ENCODE data around the gene GPN3. TPM values are rescaled to one million over a fixed set of nuclear protein-coding genes. Genes with fewer than 3 reads are reported as not detected.

Gene GPN3
- total and polyA plus RNA-seq, 2 of the 13 experiments (the other 11 are each of a cell fraction or from before 2014, with no cell fraction given), result 28.7 to 29.5 TPM

DNA sequence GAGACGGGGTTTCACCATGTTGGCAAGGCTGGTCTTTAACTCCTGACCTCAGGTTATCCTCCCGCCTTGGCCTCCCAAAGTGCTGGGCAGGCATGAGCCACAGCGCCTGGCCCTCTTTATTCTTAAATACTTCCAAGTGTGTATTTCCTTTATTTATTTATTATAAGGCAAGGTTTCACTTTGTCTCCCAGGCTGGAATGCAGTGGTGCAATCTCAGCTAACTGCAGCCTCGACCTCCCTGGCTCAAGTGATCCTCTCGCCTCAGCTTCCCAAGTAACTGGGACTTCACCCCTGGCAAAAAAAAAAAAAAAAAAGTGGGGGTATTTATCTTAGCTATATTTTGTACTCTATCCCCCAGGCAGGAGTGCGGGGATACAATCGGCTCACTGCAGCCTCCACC is 7.4 kb upstream of the GPN3 start (continued):
- TF ChIP-seq KDM3A (CRISPR knock-in tag; IDR thresholded peaks at IDR 0.05; ENCODE audit: low read depth), result no peak
- no peak for TF ChIP-seq POGZ (CRISPR knock-in tag; IDR thresholded peaks at IDR 0.05)
- no peak for TF ChIP-seq ZNF24 (IDR thresholded peaks at IDR 0.05)
- TF ChIP-seq ZNF263 (CRISPR knock-in tag; IDR thresholded peaks at IDR 0.05), result no peak
- no peak for TF ChIP-seq ZNF674 (CRISPR knock-in tag; IDR thresholded peaks at IDR 0.05; ENCODE audit: low read depth)
- no peak for TF ChIP-seq SMAD1 (CRISPR knock-in tag; IDR thresholded peaks at IDR 0.05; ENCODE audit: borderline replicate concordance, low read depth)
- TF ChIP-seq CENPX (CRISPR knock-in tag; IDR thresholded peaks at IDR 0.05), result no peak
- TF ChIP-seq, protein P1, sequence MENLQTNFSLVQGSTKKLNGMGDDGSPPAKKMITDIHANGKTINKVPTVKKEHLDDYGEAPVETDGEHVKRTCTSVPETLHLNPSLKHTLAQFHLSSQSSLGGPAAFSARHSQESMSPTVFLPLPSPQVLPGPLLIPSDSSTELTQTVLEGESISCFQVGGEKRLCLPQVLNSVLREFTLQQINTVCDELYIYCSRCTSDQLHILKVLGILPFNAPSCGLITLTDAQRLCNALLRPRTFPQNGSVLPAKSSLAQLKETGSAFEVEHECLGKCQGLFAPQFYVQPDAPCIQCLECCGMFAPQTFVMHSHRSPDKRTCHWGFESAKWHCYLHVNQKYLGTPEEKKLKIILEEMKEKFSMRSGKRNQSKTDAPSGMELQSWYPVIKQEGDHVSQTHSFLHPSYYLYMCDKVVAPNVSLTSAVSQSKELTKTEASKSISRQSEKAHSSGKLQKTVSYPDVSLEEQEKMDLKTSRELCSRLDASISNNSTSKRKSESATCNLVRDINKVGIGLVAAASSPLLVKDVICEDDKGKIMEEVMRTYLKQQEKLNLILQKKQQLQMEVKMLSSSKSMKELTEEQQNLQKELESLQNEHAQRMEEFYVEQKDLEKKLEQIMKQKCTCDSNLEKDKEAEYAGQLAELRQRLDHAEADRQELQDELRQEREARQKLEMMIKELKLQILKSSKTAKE (CRISPR knock-in tag; IDR thresholded peaks at IDR 0.05; ENCODE audit: borderline replicate concordance), result no peak
- TF ChIP-seq ZNF331 (CRISPR knock-in tag; IDR thresholded peaks at IDR 0.05), result no peak
- TF ChIP-seq NFIB (CRISPR knock-in tag; IDR thresholded peaks at IDR 0.05; ENCODE audit: borderline replicate concordance), result no peak

DNA sequence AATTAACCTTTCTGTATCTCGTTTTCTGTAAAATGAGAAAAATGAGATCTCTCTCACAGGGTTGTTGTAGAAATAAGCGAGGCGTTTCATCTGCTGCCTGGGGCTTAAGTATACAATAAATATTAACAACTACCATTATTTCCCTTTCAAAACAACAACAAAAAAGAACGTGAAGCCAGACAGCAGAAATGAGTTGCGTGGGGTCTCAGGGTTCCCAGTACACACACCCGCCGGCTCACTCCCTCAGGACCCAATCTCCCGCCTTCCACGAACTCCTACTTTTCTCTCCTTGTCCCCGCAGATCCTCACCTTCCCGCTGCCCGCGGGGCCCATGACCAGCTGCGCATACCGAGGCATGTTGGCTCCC is 227 bp downstream of the GPN3 start:
- H2AFZ ChIP-seq (ENCODE audit: low read length), result no peak overlapping the region
- peaks cover 3 to 20% of the 10 kb centered on the region in 2 experiments; a peak in 3 of 5 replicates for H3K36me3 ChIP-seq (replicated peaks in 1 of 2; ENCODE audit: control insufficient read depth in 1 of 2, insufficient read depth in 2 of 2, low read length in 2 of 2)
- ChIA-PET POLR2A (interaction anchor here (0.8 to 2.7 kb wide), 16 partner anchors 9 to 275 kb away, joined by 3 to 49 read pairs (median 4); partner anchors contain the start of genes ARPC3, PPP1CC, PPTC7 and RAD9B), CTCF (ENCODE audit: low intra/inter-chr PET ratio, low total read pairs) (interaction anchor here (1.3 to 2.1 kb wide), 2 partner anchors 18 to 133 kb away, joined by 4 to 8 read pairs; partner anchors contain the start of gene ARPC3)
- peak overlapping the region; percentile 94 for H3K9ac ChIP-seq (ENCODE audit: insufficient read depth, low read depth, low read length)
- H3K27ac ChIP-seq (ENCODE audit: extremely low read length, insufficient read depth, low read length), result peak overlapping the region; percentile 81
- BruUV-seq (replicated peaks), result no TSS peak
- FAIRE-seq (no peak), DNase-seq (ENCODE audit: low spot score) (no peak), ATAC-seq (no peak)
- H3K4me3 ChIP-seq (replicated peaks in 1 of 3; ENCODE audit: insufficient read depth in 1 of 3, low read depth in 2 of 3, low read length in 3 of 3), result peak overlapping the region; percentile 86 to 92 (median 91)
- H3K79me2 ChIP-seq (ENCODE audit: insufficient read depth, low read length), result peaks cover 22% of the 10 kb centered on the region
- no peaks in the 10 kb centered on the region for H3K9me3 ChIP-seq (ENCODE audit: low read length)
- 0% methylated on average over 15 of the region's 15 CpGs for WGBS (ENCODE audit: low lambda C conversion rate)
- H3K4me2 ChIP-seq (ENCODE audit: low read depth, low read length), result peak overlapping the region; percentile 96
- H3K4me1 ChIP-seq (ENCODE audit: insufficient read depth, low read length), result peaks cover 24% of the 10 kb centered on the region
- H4K20me1 ChIP-seq (ENCODE audit: insufficient read depth, low read length), result no peaks in the 10 kb centered on the region
- peaks cover 0 to 3% of the 10 kb centered on the region in 2 experiments; a peak in 1 of 5 replicates for H3K27me3 ChIP-seq (ENCODE audit: control insufficient read depth in 1 of 2, insufficient read depth in 2 of 2, low read length in 2 of 2)
- intact Hi-C loops (cut with micrococcal nuclease; ENCODE audit: unreplicated experiment), result loop anchor here (1.0 to 2.0 kb wide), 3 partner anchors 17 to 231 kb away; partner anchors contain the start of gene ARPC3
- in situ Hi-C loops (cut with HindIII; ENCODE audit: extremely low pct_ligation_motif_present, low pct_unique_long_range_greater_than_20kb), result no loop called here
- 0 out of 2 replicates have a peak, but pooled peaks have one; percentile 16 for TF ChIP-seq ZIK1 (CRISPR knock-in tag; IDR thresholded peaks at IDR 0.05; ENCODE audit: borderline replicate concordance, low read depth)
- no peak for TF ChIP-seq ZNF790 (CRISPR knock-in tag; IDR thresholded peaks at IDR 0.05; ENCODE audit: borderline replicate concordance)
- TF ChIP-seq, protein P2, sequence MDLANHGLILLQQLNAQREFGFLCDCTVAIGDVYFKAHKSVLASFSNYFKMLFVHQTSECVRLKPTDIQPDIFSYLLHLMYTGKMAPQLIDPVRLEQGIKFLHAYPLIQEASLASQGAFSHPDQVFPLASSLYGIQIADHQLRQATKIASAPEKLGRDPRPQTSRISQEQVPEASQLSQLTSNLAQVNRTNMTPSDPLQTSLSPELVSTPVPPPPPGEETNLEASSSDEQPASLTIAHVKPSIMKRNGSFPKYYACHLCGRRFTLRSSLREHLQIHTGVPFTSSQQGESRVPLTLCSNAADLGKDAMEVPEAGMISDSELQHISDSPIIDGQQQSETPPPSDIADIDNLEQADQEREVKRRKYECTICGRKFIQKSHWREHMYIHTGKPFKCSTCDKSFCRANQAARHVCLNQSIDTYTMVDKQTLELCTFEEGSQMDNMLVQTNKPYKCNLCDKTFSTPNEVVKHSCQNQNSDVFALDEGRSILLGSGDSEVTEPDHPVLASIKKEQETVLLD (CRISPR knock-in tag; IDR thresholded peaks at IDR 0.05; ENCODE audit: low read depth), result 0 out of 2 replicates have a peak, but pooled peaks have one; percentile 40
- TF ChIP-seq, protein P3, sequence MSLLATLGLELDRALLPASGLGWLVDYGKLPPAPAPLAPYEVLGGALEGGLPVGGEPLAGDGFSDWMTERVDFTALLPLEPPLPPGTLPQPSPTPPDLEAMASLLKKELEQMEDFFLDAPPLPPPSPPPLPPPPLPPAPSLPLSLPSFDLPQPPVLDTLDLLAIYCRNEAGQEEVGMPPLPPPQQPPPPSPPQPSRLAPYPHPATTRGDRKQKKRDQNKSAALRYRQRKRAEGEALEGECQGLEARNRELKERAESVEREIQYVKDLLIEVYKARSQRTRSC (CRISPR knock-in tag; IDR thresholded peaks at IDR 0.05; ENCODE audit: low read depth), result no peak
- TF ChIP-seq, protein P4, sequence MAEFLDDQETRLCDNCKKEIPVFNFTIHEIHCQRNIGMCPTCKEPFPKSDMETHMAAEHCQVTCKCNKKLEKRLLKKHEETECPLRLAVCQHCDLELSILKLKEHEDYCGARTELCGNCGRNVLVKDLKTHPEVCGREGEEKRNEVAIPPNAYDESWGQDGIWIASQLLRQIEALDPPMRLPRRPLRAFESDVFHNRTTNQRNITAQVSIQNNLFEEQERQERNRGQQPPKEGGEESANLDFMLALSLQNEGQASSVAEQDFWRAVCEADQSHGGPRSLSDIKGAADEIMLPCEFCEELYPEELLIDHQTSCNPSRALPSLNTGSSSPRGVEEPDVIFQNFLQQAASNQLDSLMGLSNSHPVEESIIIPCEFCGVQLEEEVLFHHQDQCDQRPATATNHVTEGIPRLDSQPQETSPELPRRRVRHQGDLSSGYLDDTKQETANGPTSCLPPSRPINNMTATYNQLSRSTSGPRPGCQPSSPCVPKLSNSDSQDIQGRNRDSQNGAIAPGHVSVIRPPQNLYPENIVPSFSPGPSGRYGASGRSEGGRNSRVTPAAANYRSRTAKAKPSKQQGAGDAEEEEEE (CRISPR knock-in tag; IDR thresholded peaks at IDR 0.05; ENCODE audit: borderline replicate concordance), result no peak
- 0 out of 2 replicates have a peak, but pooled peaks have one; percentile 33 for TF ChIP-seq ZFX (CRISPR knock-in tag; IDR thresholded peaks at IDR 0.05; ENCODE audit: low read depth)
- 0 out of 2 replicates have a peak, but pooled peaks have one; percentile 2 for TF ChIP-seq ZNF256 (CRISPR knock-in tag; conservative IDR thresholded peaks at IDR 0.05)
- 0 out of 2 replicates have a peak, but pooled peaks have one; percentile 10 for TF ChIP-seq NCOA1 (CRISPR knock-in tag; IDR thresholded peaks at IDR 0.05)

All from HepG2 (cell line).